OCI-LY7 (cell line): ENCODE measurements around the gene GORAB. TPM values are rescaled to one million over a fixed set of nuclear protein-coding genes. Genes with fewer than 3 reads are reported as not detected.

ENCODE experiments used
- BruUV-seq: library from RNA; stranded (reverse); fragments of 400-500 nt; replicated peaks from 2 replicates; lab custom pipeline; 2021; lab: Mats Ljungman, UMichigan
- CTCF ChIA-PET: fragments of 300-600 bp; sonication (Branson Sonifier 250); formaldehyde crosslinking; loops from one replicate; lab custom pipeline; 2022; ENCODE audit warnings: antibody characterized with exemption; ENCODE audit not compliant: unreplicated experiment; lab: Charles Lee
- POLR2A ChIA-PET: fragments of 300-600 bp; sonication (Branson Sonifier 250); formaldehyde crosslinking; loops from one replicate; lab custom pipeline; 2022; ENCODE audit warnings: antibody characterized with exemption; lab: Charles Lee
- DNase-seq: peaks from one replicate; pipeline ENCODE4 v3.0.0-alpha.2; 2015; ENCODE audit warnings: low spot score
- H2AFZ ChIP-seq: fragments of 200-600 bp; sonication (generic), shearing (Covaris generic); 2 replicates; pipeline ENCODE4 v1.6.1; 2014; ENCODE audit warnings: mild to moderate bottlenecking, antibody characterized with exemption, low read length, moderate library complexity
- H3K27ac ChIP-seq: fragments of 200-600 bp; sonication (generic); 2 replicates; pipeline ENCODE4 v1.5.1; 2014; ENCODE audit warnings: mixed run types, low read depth, mild to moderate bottlenecking, moderate library complexity, low read length, inconsistent platforms; ENCODE audit not compliant: poor library complexity, severe bottlenecking
- H3K36me3 ChIP-seq: fragments of 200-600 bp; sonication (generic); 2 replicates; pipeline ENCODE4 v1.6.1; 2014; ENCODE audit warnings: mild to moderate bottlenecking, antibody characterized with exemption, low read length, moderate library complexity, mixed read lengths; ENCODE audit not compliant: insufficient read depth
- H3K4me1 ChIP-seq: fragments of 200-600 bp; sonication (generic); 2 replicates; pipeline ENCODE4 v1.5.1; 2014; ENCODE audit warnings: mild to moderate bottlenecking, low read length; ENCODE audit not compliant: insufficient read depth, poor library complexity, severe bottlenecking
- H3K4me2 ChIP-seq: fragments of 200-600 bp; sonication (generic); 2 replicates; pipeline ENCODE4 v1.6.1; 2014; ENCODE audit warnings: mild to moderate bottlenecking, low read length
- H3K4me3 ChIP-seq: fragments of 200-600 bp; sonication (generic); 2 replicates; pipeline ENCODE4 v1.5.1; 2014; ENCODE audit warnings: mild to moderate bottlenecking, low read depth, low read length; ENCODE audit not compliant: poor library complexity, severe bottlenecking
- H3K79me2 ChIP-seq: fragments of 200-600 bp; sonication (generic); 2 replicates; pipeline ENCODE4 v1.6.1; 2016; ENCODE audit warnings: low read depth, mild to moderate bottlenecking, low read length, moderate library complexity, mixed read lengths; ENCODE audit not compliant: insufficient read depth
- H3K9me2 ChIP-seq: fragments of 200-600 bp; sonication (generic); 2 replicates; pipeline ENCODE4 v1.6.1; 2016; ENCODE audit warnings: mild to moderate bottlenecking, low read length, mixed read lengths; ENCODE audit not compliant: insufficient read depth
- H3K9me3 ChIP-seq: fragments of 200-600 bp; sonication (generic); 2 replicates; pipeline ENCODE4 v1.6.1; 2014; ENCODE audit warnings: mild to moderate bottlenecking, mixed run types, low read length, mixed read lengths
- H4K20me1 ChIP-seq: fragments of 200-600 bp; sonication (generic); 2 replicates; pipeline ENCODE4 v1.6.1; 2014; ENCODE audit warnings: mild to moderate bottlenecking, antibody characterized with exemption, low read length, moderate library complexity, mixed read lengths; ENCODE audit not compliant: insufficient read depth
- CTCF ChIP-seq: fragments of 200-600 bp; sonication (generic); conservative IDR thresholded peaks from 2 replicates; pipeline ENCODE4 v1.5.1; 2014; ENCODE audit warnings: mild to moderate bottlenecking, antibody characterized with exemption, low read length, moderate library complexity, mixed read lengths
- EZH2phosphoT487 ChIP-seq: fragments of 200-600 bp; sonication (generic); IDR thresholded peaks from 2 replicates; pipeline ENCODE4 v1.6.1; 2018; ENCODE audit warnings: low read depth, borderline replicate concordance, mild to moderate bottlenecking, mixed run types, antibody characterized with exemption, low read length, moderate library complexity, mixed read lengths
- intact Hi-C: fragments of 100-400 bp; cut with micrococcal nuclease; formaldehyde crosslinking; loops from one replicate; pipeline ENCODE4 v1.10.0; 2022; ENCODE audit not compliant: unreplicated experiment
- total RNA-seq, 2 experiments: library from RNA; depleted of rRNA in 1 of 2; stranded (reverse); fragments of >200 nt in 1 of 2; shearing (Covaris generic) in 1 of 2; gene quantifications; 2 replicates each; pipeline ENCODE4 v1.2.3, GENCODE V29; 2014 to 2022

Gene GORAB
- total RNA-seq, 2 experiments from 2014 or later = 11.5 to 15.0 TPM

- Histone ChIP-seq H3K4me2 (no peak overlapping the region), H3K36me3 (no peaks in the 10 kb centered on the region), H2AFZ (no peak overlapping the region), H3K79me2 (no peaks in the 10 kb centered on the region), H3K27ac (no peak overlapping the region), H3K4me3 (no peak overlapping the region), H4K20me1 (no peaks in the 10 kb centered on the region), H3K4me1 (no peaks in the 10 kb centered on the region), H3K9me2 (no peaks in the 10 kb centered on the region), H3K9me3 (no peaks in the 10 kb centered on the region)
- ChIA-PET CTCF (no interaction called here), POLR2A (no interaction called here)
- intact Hi-C loops = loop anchor here (10.0 kb wide), 1 partner anchor 90 kb away; no protein-coding TSS in a partner anchor
- no peak for DNase-seq
- TF ChIP-seq EZH2phosphoT487 = no peak
- TF ChIP-seq CTCF = no peak
- no TSS peak for BruUV-seq
Observed at GRCh38 chr1:170495006-170495405, 37.0 kb upstream of the GORAB start.

GRCh38 chr1:170498876-170499275 lies 33.1 kb upstream of the GORAB start:
- no TSS peak for BruUV-seq

More at GRCh38 chr1:170498876-170499275, 33.1 kb upstream of the GORAB start:
- H3K36me3 ChIP-seq = no peaks in the 10 kb centered on the region
- H3K9me3 ChIP-seq = no peaks in the 10 kb centered on the region
- no peak overlapping the region for H3K27ac ChIP-seq
- H2AFZ ChIP-seq = no peak overlapping the region
- TF ChIP-seq CTCF (no peak), EZH2phosphoT487 (no peak)
- no peaks in the 10 kb centered on the region for H3K9me2 ChIP-seq
- no peaks in the 10 kb centered on the region for H3K4me1 ChIP-seq
- ChIA-PET POLR2A (interaction anchor here (0.7 kb wide), 1 partner anchor 134 kb away, joined by 4 read pairs; no protein-coding TSS in a partner anchor), CTCF (no interaction called here)
- H3K79me2 ChIP-seq = no peaks in the 10 kb centered on the region
- DNase-seq = no peak
- H4K20me1 ChIP-seq = no peaks in the 10 kb centered on the region
- intact Hi-C loops = loop anchor here (10.0 kb wide), 1 partner anchor 86 kb away; no protein-coding TSS in a partner anchor
- H3K4me3 ChIP-seq = no peak overlapping the region
- no peak overlapping the region for H3K4me2 ChIP-seq
